BLaER1 (cell line): ENCODE data around the gene SPINK9.

ENCODE experiments used
- H3K27ac ChIP-seq: shearing (Covaris generic); formaldehyde crosslinking; 2 replicates; pipeline ENCODE4 v1.8.1; 2022
- H3K27me3 ChIP-seq: shearing (Covaris generic); formaldehyde crosslinking; 2 replicates; pipeline ENCODE4 v1.8.1; 2022
- H3K36me3 ChIP-seq: shearing (Covaris generic); formaldehyde crosslinking; 2 replicates; pipeline ENCODE4 v1.8.1; 2022
- H3K4me1 ChIP-seq: shearing (Covaris generic); formaldehyde crosslinking; 2 replicates; pipeline ENCODE4 v1.8.1; 2022
- H3K4me2 ChIP-seq: shearing (Covaris generic); formaldehyde crosslinking; 2 replicates; pipeline ENCODE4 v1.8.1; 2022
- H3K4me3 ChIP-seq: shearing (Covaris generic); formaldehyde crosslinking; 2 replicates; pipeline ENCODE4 v1.8.1; 2022
- H3K9ac ChIP-seq: shearing (Covaris generic); formaldehyde crosslinking; 2 replicates; pipeline ENCODE4 v1.8.1; 2022
- H3K9me3 ChIP-seq: shearing (Covaris generic); formaldehyde crosslinking; 2 replicates; pipeline ENCODE4 v1.8.1; 2022
- H4K20me1 ChIP-seq: shearing (Covaris generic); formaldehyde crosslinking; 2 replicates; pipeline ENCODE4 v1.8.1; 2022
- Cebpa-rat ChIP-seq: shearing (Covaris generic); IDR thresholded peaks from 2 replicates; pipeline ENCODE4 v1.8.1; 2022

The SPINK9 gene

DNA sequence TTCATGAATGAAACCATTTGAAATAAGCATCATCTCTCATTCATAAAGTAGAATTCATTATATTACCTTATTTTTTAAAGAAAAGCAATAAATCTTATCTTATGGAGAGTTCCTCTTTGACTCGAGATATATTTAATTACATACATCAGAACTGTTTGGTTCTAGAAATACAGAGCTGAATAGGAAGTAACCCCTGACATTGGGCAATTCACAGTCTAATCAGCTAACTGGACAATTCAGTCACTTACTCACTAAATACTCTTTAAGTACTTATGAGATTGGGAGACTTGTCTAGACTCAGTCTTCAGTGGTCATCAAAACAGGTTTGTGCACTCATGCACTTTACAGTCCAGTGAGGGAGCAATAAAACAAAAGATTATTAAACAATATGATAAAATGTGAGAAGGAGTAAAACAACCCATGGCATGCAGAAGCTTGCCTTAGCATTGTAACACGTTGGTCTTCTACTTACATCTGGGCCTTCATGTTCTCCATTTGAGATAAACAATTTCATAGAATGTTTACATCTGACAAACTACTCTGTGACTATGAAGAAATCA is 36.9 kb downstream of the SPINK9 start:
- Histone ChIP-seq H3K4me1 (no peaks in the 10 kb centered on the region), H3K4me2 (no peak overlapping the region), H3K9ac (no peak overlapping the region), H3K36me3 (no peaks in the 10 kb centered on the region), H3K27ac (no peak overlapping the region), H3K9me3 (0 out of 2 replicates have a peak, but pooled peaks cover 5% of the 10 kb centered on the region), H3K4me3 (no peak overlapping the region), H4K20me1 (no peaks in the 10 kb centered on the region), H3K27me3 (no peaks in the 10 kb centered on the region)
- TF ChIP-seq Cebpa-rat: no peak

DNA sequence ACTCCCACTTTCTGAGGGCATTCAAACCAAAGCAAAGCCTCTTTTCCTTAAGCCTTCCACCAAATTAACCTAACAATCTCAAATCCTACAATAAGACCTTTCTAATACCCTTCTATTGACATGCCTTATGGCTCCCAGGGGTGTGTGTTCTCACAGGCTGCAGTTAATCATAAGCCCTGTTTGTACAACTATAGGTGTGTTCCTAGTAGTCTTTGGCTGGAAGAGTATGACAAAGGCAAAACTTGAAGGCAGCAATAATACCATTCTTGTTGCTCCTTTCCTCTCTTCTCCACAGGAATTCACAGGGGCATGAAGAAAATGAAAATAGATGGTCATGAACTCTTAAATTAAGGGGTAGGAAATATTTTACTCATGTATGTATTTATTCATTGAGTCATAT is 37.5 kb downstream of the SPINK9 start:
- Histone ChIP-seq H3K4me1 (no peaks in the 10 kb centered on the region), H3K9me3 (0 out of 2 replicates have a peak, but pooled peaks cover 6% of the 10 kb centered on the region), H3K27me3 (no peaks in the 10 kb centered on the region), H4K20me1 (no peaks in the 10 kb centered on the region), H3K27ac (no peak overlapping the region), H3K4me2 (no peak overlapping the region), H3K36me3 (no peaks in the 10 kb centered on the region), H3K9ac (no peak overlapping the region), H3K4me3 (no peak overlapping the region)
- TF ChIP-seq Cebpa-rat: no peak

GRCh38 chr5:148374690-148375360 is 39.5 kb downstream of the SPINK9 start:
- Histone ChIP-seq H3K36me3 (0 out of 2 replicates have a peak, but pooled peaks cover 6% of the 10 kb centered on the region), H3K9ac (no peak overlapping the region), H3K4me1 (no peaks in the 10 kb centered on the region), H3K9me3 (peaks cover 16% of the 10 kb centered on the region), H3K27me3 (no peaks in the 10 kb centered on the region), H3K4me2 (no peak overlapping the region), H3K27ac (no peak overlapping the region), H4K20me1 (no peaks in the 10 kb centered on the region), H3K4me3 (no peak overlapping the region)
- TF ChIP-seq Cebpa-rat: no peak

GRCh38 chr5:148376198-148376597 is 40.8 kb downstream of the SPINK9 start:
- Histone ChIP-seq H3K36me3 (0 out of 2 replicates have a peak, but pooled peaks cover 6% of the 10 kb centered on the region), H3K4me3 (no peak overlapping the region), H3K9ac (no peak overlapping the region), H3K9me3 (peaks cover 16% of the 10 kb centered on the region), H3K4me2 (no peak overlapping the region), H3K4me1 (no peaks in the 10 kb centered on the region), H3K27me3 (no peaks in the 10 kb centered on the region), H3K27ac (no peak overlapping the region), H4K20me1 (no peaks in the 10 kb centered on the region)
- TF ChIP-seq Cebpa-rat: no peak

- no peak overlapping the region for H3K4me3 ChIP-seq
- TF ChIP-seq Cebpa-rat: no peak
These were observed 43.3 kb downstream of the SPINK9 start for GRCh38 chr5:148378670-148379069.

DNA sequence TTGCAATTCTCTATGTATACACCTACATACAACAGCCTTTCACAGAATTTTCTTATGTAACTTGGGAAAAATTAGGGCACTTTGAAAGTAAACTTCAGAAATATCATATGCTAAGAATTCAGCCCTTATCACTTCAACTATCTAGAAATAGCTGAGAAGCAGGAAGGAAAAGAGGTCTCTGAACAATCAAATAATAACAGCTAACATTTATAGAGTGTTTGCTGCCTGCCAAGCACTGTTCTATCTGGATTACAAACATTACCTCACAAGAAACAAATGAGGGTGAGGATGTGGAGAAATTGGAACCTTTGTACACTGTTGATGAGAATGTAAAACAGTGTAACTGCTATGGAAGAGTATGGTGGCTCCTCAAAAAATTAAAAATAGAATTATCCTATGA is 44.0 kb downstream of the SPINK9 start:
- Histone ChIP-seq H3K9ac (no peak overlapping the region), H4K20me1 (no peaks in the 10 kb centered on the region), H3K4me3 (no peak overlapping the region), H3K27ac (no peak overlapping the region), H3K9me3 (peaks cover 16% of the 10 kb centered on the region), H3K4me2 (no peak overlapping the region), H3K36me3 (0 out of 2 replicates have a peak, but pooled peaks cover 6% of the 10 kb centered on the region), H3K27me3 (no peaks in the 10 kb centered on the region), H3K4me1 (peaks cover 10% of the 10 kb centered on the region)
- TF ChIP-seq Cebpa-rat: no peak

More at GRCh38 chr5:148378670-148379069, 43.3 kb downstream of the SPINK9 start:
- no peak overlapping the region for H3K9ac ChIP-seq
- peaks cover 16% of the 10 kb centered on the region for H3K9me3 ChIP-seq
- H3K36me3 ChIP-seq: 0 out of 2 replicates have a peak, but pooled peaks cover 6% of the 10 kb centered on the region
- peaks cover 10% of the 10 kb centered on the region for H3K4me1 ChIP-seq
- H4K20me1 ChIP-seq: no peaks in the 10 kb centered on the region
- H3K27me3 ChIP-seq: no peaks in the 10 kb centered on the region
- no peak overlapping the region for H3K4me2 ChIP-seq
- no peak overlapping the region for H3K27ac ChIP-seq

DNA sequence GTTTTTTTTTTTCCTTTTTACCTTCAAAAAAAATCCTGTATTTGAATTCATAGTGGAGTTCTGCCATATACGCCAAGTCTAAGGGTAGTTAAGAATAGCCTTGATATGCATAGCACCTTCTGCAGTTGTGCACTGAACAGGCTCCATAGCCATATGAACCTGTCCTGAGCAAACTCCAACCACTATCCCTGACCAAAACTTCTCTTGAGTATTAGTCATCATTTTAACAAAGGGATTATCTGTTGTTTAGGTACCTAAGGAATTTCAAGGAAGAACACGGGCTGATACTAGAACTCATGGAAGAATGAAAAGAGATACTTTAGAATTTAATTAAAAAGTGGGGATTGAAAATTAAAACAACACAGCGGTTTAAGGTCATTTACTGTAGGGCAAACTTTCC is 46.5 kb downstream of the SPINK9 start:
- Histone ChIP-seq H4K20me1 (peaks cover 23% of the 10 kb centered on the region; the same call in 1 of the 2 replicates), H3K36me3 (peaks cover 17% of the 10 kb centered on the region), H3K27ac (no peak overlapping the region), H3K4me3 (no peak overlapping the region), H3K9ac (no peak overlapping the region), H3K4me1 (peaks cover 29% of the 10 kb centered on the region), H3K9me3 (peaks cover 16% of the 10 kb centered on the region), H3K4me2 (no peak overlapping the region), H3K27me3 (no peaks in the 10 kb centered on the region)
- TF ChIP-seq Cebpa-rat: no peak

DNA sequence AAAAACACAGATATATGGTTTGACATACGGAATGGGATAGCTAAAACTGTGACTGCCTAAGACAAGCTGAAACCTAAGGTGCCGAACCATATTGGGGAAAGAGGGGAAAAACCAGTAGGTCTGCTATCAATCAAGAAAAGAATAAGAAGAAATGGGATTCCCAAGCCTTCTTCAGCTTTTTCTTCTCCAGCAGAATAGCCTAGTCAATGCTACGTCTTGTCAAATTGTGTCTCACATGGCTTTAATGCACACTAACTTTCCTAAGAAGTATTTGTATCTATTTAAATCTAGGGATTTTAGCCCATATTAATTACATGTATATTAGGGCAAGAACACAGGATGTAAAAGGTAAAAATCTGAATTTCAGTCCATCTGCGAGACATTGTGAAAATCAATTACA is 47.6 kb downstream of the SPINK9 start:
- peaks cover 15% of the 10 kb centered on the region for H3K9me3 ChIP-seq
- H3K4me3 ChIP-seq: peak overlapping the region; percentile 80
- H3K9ac ChIP-seq: peak overlapping the region; percentile 90; the same call in 1 of the 2 replicates
- peaks cover 29% of the 10 kb centered on the region for H3K4me1 ChIP-seq
- peak overlapping the region; percentile 61 for H3K4me2 ChIP-seq
- H3K36me3 ChIP-seq: peaks cover 27% of the 10 kb centered on the region
- peaks cover 34% of the 10 kb centered on the region for H4K20me1 ChIP-seq
- no peak for TF ChIP-seq Cebpa-rat
- no peaks in the 10 kb centered on the region for H3K27me3 ChIP-seq
- H3K27ac ChIP-seq: peak overlapping the region; percentile 92; the same call in 1 of the 2 replicates

DNA sequence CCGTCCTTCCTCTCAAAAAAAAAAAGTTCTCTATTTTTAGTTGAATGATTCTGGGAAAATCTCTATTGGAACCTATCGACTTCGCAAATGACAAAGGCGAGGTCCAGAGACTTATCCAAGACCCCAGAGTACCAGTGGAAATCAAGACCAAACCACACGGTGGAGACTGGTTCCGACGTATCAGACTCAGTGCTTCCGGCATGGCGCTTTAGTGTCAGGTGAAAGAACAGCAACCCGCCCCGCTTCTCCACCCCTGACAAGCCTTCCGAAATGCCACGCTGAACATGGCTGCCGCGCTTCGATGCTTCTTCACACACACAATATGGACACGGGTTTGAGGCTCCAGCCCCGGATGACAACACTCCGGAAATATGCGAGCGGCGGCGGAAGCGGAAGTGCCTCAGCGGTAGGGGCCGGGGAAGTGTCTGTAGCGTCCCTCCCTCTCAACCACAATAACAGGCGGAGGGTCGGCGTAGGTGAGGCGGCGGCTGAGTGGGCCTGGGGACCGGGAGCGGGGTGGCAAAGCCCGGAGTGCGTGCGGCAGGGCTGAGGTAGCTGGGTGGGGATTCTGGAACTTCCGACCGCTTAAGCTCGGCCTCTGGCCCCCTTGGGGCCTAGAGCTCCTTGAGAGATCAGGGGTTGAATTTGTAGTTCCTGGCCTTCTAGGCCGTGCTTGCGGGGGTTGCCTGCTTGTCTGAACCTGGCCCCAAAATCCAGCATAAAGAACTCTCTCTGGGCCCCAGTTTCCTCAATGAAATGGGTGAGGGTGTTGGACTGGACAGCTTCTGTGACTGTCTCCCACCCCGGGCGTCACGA is 48.4 kb downstream of the SPINK9 start, which contains the start of gene FBXO38:
TSS of gene FBXO38 (plus strand) at position 395 of the 816 bp plus-strand sequence. CDS start 10,819 bp downstream, outside the sequence.
- H3K4me1 ChIP-seq: peaks cover 29% of the 10 kb centered on the region
- H3K9ac ChIP-seq: peak within 1 kb of the TSS; percentile 90
- H3K4me2 ChIP-seq: peak within 1 kb of the TSS; percentile 94
- peaks cover 29% of the 10 kb centered on the region for H3K36me3 ChIP-seq
- peak within 1 kb of the TSS; percentile 92 for H3K27ac ChIP-seq
- peaks cover 42% of the 10 kb centered on the region for H4K20me1 ChIP-seq
- H3K4me3 ChIP-seq: peak within 1 kb of the TSS; percentile 80
- no peak for TF ChIP-seq Cebpa-rat
- H3K9me3 ChIP-seq: peaks cover 7% of the 10 kb centered on the region
- no peaks in the 10 kb centered on the region for H3K27me3 ChIP-seq
